Nephron progenitor cell (in vitro differentiated cells): Measurements from ENCODE around the gene SDR42E1.

Experiments used
- DNase-seq: peaks from one replicate; pipeline ENCODE4 v3.0.0; 2021
- H3K27ac Mint-ChIP-seq: 2 replicates; pipeline ENCODE4 v1.8.0; 2021; ENCODE audit warnings: mild to moderate bottlenecking, moderate library complexity, mixed read lengths
- H3K27me3 Mint-ChIP-seq: 2 replicates; pipeline ENCODE4 v1.8.0; 2021; ENCODE audit warnings: mild to moderate bottlenecking, low read depth, mixed read lengths; ENCODE audit not compliant: poor library complexity
- H3K36me3 Mint-ChIP-seq: 2 replicates; pipeline ENCODE4 v1.8.0; 2021; ENCODE audit warnings: low read depth, mixed read lengths
- H3K4me1 Mint-ChIP-seq: 2 replicates; pipeline ENCODE4 v1.8.0; 2021; ENCODE audit warnings: mixed read lengths
- H3K4me3 Mint-ChIP-seq: 2 replicates; pipeline ENCODE4 v1.8.0; 2021; ENCODE audit warnings: mild to moderate bottlenecking, moderate library complexity, mixed read lengths
- H3K9me3 Mint-ChIP-seq: 2 replicates; pipeline ENCODE4 v1.8.0; 2021; ENCODE audit warnings: mild to moderate bottlenecking, moderate library complexity, mixed read lengths
- TF ChIP-seq, protein P1 (sequence below): fragments of 200-600 bp; sonication (generic); IDR thresholded peaks from 2 replicates; pipeline ENCODE4 v1.5.0; 2021; ENCODE audit warnings: antibody characterized with exemption

The SDR42E1 gene

DNA sequence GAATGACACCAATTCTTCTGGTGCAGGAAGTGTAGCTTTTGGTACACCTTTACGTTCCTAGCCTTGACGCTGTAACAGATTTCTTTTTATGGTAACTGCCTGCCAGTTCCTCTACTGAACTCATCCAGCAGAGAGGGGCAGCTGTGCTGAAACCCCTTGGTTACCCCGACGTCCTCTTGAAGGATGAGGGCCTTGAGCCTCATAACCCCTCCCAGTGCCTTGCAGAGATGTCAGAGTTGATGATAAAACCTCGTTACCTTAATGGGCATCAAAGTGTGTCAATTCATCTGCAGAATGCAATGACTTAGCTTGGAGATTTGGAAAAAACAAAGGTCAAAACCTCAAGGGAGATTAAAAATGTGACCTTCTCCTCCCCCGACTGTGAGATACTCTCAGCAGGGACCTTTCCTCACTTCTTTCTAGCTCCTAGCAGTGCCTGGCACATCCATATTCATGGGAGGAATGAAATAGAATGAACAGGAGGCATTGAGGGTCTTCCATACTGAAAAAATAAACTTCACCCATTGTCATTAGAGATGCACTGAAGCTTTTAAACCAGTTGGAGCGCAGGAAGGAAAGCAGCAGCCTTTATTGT, 69.2 kb downstream of the SDR42E1 start:
- no peaks in the 10 kb centered on the region for H3K9me3 Mint-ChIP-seq
- no peak for DNase-seq
- no peaks in the 10 kb centered on the region for H3K27me3 Mint-ChIP-seq
- H3K4me3 Mint-ChIP-seq: no peak overlapping the region
- H3K27ac Mint-ChIP-seq: no peak overlapping the region
- TF ChIP-seq, protein P1, sequence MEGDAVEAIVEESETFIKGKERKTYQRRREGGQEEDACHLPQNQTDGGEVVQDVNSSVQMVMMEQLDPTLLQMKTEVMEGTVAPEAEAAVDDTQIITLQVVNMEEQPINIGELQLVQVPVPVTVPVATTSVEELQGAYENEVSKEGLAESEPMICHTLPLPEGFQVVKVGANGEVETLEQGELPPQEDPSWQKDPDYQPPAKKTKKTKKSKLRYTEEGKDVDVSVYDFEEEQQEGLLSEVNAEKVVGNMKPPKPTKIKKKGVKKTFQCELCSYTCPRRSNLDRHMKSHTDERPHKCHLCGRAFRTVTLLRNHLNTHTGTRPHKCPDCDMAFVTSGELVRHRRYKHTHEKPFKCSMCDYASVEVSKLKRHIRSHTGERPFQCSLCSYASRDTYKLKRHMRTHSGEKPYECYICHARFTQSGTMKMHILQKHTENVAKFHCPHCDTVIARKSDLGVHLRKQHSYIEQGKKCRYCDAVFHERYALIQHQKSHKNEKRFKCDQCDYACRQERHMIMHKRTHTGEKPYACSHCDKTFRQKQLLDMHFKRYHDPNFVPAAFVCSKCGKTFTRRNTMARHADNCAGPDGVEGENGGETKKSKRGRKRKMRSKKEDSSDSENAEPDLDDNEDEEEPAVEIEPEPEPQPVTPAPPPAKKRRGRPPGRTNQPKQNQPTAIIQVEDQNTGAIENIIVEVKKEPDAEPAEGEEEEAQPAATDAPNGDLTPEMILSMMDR: no peak
- H3K36me3 Mint-ChIP-seq: peaks cover 7% of the 10 kb centered on the region
- peaks cover 52% of the 10 kb centered on the region for H3K4me1 Mint-ChIP-seq

DNA sequence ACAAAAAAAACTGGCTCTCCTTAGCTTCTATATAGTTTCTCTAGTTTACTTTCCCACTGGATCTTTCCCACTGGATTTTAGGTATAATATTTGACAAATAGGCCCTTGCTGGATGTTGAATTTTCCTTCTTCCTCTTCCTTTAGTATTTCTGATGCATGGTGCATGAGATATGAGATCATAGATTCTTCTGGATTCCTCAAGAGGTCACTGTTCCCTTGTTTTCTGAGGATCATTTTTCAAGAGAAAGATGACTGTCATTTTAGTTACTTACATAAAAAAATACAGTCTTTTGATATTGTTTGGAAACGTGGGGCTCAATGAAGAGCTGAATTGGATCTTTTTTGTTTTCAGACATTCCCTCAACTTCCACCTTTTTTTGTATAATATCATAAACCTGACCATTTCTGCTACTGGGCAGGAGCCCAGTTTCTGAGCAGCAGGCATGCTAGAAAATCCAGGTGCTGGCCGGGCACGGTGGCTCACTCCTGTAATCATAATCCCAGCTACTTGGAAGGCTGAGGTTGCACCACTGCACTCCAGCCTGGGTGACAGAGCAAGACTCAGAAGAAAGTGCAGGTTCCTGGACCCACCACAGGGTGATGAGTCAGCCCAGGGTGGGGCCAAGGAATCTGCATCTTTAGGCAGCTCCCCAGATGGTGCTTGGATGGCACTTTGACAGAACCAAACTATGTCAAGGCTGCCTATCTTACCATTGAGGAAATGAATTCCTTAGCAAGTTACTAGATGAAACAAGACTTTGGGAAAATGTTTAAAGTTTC, 70.3 kb downstream of the SDR42E1 start:
- Mint-ChIP-seq H3K9me3 (no peaks in the 10 kb centered on the region), H3K36me3 (peaks cover 11% of the 10 kb centered on the region), H3K4me1 (peaks cover 62% of the 10 kb centered on the region), H3K27me3 (peaks cover 3% of the 10 kb centered on the region), H3K27ac (no peak overlapping the region), H3K4me3 (no peak overlapping the region)
- DNase-seq: no peak
- TF ChIP-seq, protein P1: peak; percentile 36

DNA sequence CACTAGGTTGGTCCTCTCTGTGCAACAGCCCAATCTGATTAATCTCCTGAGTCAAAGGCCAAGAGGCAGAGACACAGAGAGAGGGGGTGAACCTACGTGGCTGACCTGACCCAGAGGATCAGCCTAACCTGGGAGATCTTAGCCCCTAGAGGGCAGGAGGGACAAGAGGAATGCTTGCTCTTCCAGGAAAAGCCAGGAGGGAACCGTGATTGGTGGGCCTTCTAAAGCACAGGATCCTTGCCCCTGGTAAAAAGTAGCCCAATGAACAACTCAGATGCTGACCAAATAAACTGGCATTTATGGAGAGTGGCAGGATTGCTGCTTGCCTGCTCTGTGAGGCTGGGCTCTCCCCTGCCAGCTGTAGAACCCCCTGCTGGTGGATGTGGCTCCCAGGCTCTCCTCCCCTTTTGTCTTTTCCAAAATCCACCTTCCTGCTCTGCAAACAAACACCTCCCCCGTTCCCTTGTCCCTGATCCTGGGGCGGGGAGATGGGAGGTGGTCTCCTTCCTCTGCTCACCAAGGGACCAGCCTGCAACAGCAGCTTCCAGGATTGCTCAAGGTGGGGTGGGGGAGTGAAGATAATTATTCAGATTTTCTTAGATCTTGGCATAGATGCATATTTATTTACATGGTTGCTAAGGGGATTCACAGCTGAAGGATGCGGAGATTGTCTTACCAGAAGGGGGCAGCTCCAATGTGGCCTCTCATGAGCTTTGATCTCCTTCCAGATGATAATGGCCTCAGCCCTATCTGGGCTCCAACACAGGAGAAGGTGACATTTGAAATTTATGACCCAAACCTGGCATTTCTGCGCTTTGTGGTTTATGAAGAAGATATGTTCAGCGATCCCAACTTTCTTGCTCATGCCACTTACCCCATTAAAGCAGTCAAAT, 71.9 kb downstream of the SDR42E1 start:
- TF ChIP-seq, protein P1: no peak
- H3K27ac Mint-ChIP-seq: peak overlapping the region; percentile 54
- DNase-seq: no peak
- H3K27me3 Mint-ChIP-seq: peaks cover 3% of the 10 kb centered on the region
- peaks cover 62% of the 10 kb centered on the region for H3K4me1 Mint-ChIP-seq
- peaks cover 16% of the 10 kb centered on the region for H3K36me3 Mint-ChIP-seq
- peak overlapping the region; percentile 28 for H3K4me3 Mint-ChIP-seq
- no peaks in the 10 kb centered on the region for H3K9me3 Mint-ChIP-seq
